ENCODE measurements around the gene ZSWIM5. TPM values are rescaled to one million over a fixed set of nuclear protein-coding genes. Genes with fewer than 3 reads are reported as not detected.

The ZSWIM5 gene
- total and polyA plus RNA-seq, 2 of the 8 experiments (the other 6 are each of a cell fraction or from before 2014, with no cell fraction given) = 2.5 to 3.9 TPM

- WGBS, 2 experiments (ENCODE audit: extremely low coverage in 1 of 2, insufficient coverage in 1 of 2, insufficient read length in 1 of 2, insufficient replicate concordance in 2 of 2, low coverage in 1 of 2, low lambda C conversion rate in 2 of 2, missing lambda C conversion rate in 1 of 2) = 85% methylated on average over 2 of the region's 2 CpGs; no CpG with 5 or more reads in 1 of the 2 experiments
Measured at GRCh38 chr1:45187725-45188124, 18.7 kb downstream of the ZSWIM5 start.

More at GRCh38 chr1:45187725-45188124, 18.7 kb downstream of the ZSWIM5 start:
- Histone ChIP-seq H3K4me3 (ENCODE audit: extremely low read depth in 1 of 4, insufficient read depth in 2 of 4, low read depth in 3 of 4, low read length in 4 of 4) (no peak overlapping the region), H3K4me2 (ENCODE audit: insufficient read depth in 1 of 2, low read depth in 2 of 2, low read length in 2 of 2) (no peak overlapping the region), H3K9ac (replicated peaks in 1 of 4; ENCODE audit: extremely low read depth in 1 of 4, low read depth in 3 of 4, low read length in 3 of 4) (no peak overlapping the region), H3K18ac (ENCODE audit: extremely low read depth, low read length) (no peak overlapping the region), H2BK20ac (ENCODE audit: low read length) (no peak overlapping the region), H2AFZ (ENCODE audit: low read length) (no peak overlapping the region), H3K27me3 (replicated peaks in 1 of 4; ENCODE audit: control insufficient read depth in 3 of 4, extremely low read depth in 1 of 4, insufficient read depth in 3 of 4, low read length in 3 of 4) (no peaks in the 10 kb centered on the region), H2BK12ac (ENCODE audit: low read depth, low read length) (no peak overlapping the region), H3K4ac (replicated peaks; ENCODE audit: insufficient read length, low read depth, low read length) (no peak overlapping the region), H4K20me1 (replicated peaks in 1 of 2; ENCODE audit: control insufficient read depth in 1 of 2, insufficient read depth in 2 of 2, low read length in 2 of 2) (no peaks in the 10 kb centered on the region), H3K4me1 (replicated peaks in 1 of 4; ENCODE audit: control insufficient read depth in 3 of 4, insufficient read depth in 4 of 4, low read length in 3 of 4) (no peaks in the 10 kb centered on the region; a peak in 1 of 7 replicates), H3K79me1 (ENCODE audit: low read depth, low read length) (no peaks in the 10 kb centered on the region), H2BK120ac (replicated peaks; ENCODE audit: low read depth, low read length) (no peak overlapping the region), H3K9me3 (ENCODE audit: insufficient read depth in 2 of 2, low read depth in 1 of 2, low read length in 1 of 2) (no peaks in the 10 kb centered on the region), H3K27ac (ENCODE audit: low read depth, low read length) (no peak overlapping the region), H3K79me2 (ENCODE audit: control insufficient read depth in 1 of 2, insufficient read depth in 2 of 2, low read length in 2 of 2) (no peaks in the 10 kb centered on the region), H3K23ac (ENCODE audit: insufficient read length) (no peak overlapping the region), H2AK5ac (ENCODE audit: low read depth, low read length) (no peak overlapping the region), H3K56ac (replicated peaks; ENCODE audit: insufficient read length, low read depth, low read length) (no peak overlapping the region), H4K8ac (ENCODE audit: extremely low read depth, insufficient read depth, low read length) (no peak overlapping the region), H2BK5ac (ENCODE audit: low read depth, low read length) (no peak overlapping the region), H3K36me3 (ENCODE audit: control insufficient read depth in 2 of 4, insufficient read depth in 4 of 4, low read length in 3 of 4) (no peaks in the 10 kb centered on the region), H3K23me2 (ENCODE audit: low read depth, low read length) (no peaks in the 10 kb centered on the region), H4K5ac (ENCODE audit: insufficient read length, low read depth, low read length) (no peak overlapping the region), H2BK15ac (ENCODE audit: low read length) (no peak overlapping the region), H4K91ac (replicated peaks; ENCODE audit: insufficient read length, low read length) (no peak overlapping the region), H3K14ac (ENCODE audit: insufficient read length) (no peak overlapping the region)
- no peak for FAIRE-seq
- TF ChIP-seq NRF1 (IDR thresholded peaks at IDR 0.05; ENCODE audit: low read depth, low read length) (no peak), SAP30 (IDR thresholded peaks at IDR 0.05; ENCODE audit: insufficient read depth, insufficient replicate concordance, low read length) (no peak), BCL11A (IDR thresholded peaks at IDR 0.05; ENCODE audit: low read depth in 2 of 2, low read length in 2 of 2) (no peak)
- POLR2A ChIA-PET (ENCODE audit: partially characterized antibody) = no interaction called here
- no peak for DNase-seq (ENCODE audit: low read depth in 1 of 2, low spot score in 2 of 2)
- CTCF ChIA-PET (ENCODE audit: partially characterized antibody) = no interaction called here
